ENCODE data around the gene PEX16.
"Not testable (repeated sequence)": the region's sequence is repeated elsewhere in the genome, so short reads cannot be mapped to it uniquely, and the experiment has no call there.

The PEX16 gene

DNA sequence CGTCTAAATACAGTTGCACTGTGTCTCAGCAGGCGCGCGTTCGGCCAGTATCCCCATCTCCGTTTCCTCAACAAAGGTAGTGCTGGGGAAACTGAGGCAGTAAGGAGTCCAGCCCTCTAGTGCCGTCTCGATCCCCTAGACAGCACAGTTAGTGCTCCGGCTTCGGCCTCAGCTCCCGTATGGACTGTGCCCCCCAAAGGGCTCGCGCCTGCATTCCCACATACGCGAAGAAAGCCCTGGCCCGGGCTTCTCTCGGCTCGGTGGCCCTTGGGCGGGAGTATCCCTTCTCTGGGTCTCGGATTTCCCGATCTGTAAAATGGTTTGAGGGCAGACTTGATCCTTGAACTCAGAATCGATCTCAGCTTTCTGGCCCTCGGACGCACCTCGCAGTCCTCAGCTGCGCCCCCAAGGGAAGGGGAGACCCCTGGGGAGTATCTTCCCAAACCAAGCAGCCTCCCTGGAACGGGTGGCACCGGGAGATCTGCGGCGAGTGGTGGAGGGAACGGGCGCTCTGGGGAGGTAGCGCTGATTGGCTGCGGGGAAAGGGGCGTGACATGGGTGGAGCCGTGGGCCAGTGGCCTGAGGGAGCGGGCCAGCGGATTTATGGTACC, 759 bp upstream of the PEX16 start:
- no peak for DNase-seq (ENCODE audit: low read depth, low spot score)

GRCh38 chr11:45917286-45917622, 423 bp downstream of the PEX16 start:
- no peak for DNase-seq (ENCODE audit: low read depth, low spot score)

GRCh38 chr11:45915446-45915845, 2.2 kb downstream of the PEX16 start:
- no peak for DNase-seq (ENCODE audit: low read depth, low spot score)

DNA sequence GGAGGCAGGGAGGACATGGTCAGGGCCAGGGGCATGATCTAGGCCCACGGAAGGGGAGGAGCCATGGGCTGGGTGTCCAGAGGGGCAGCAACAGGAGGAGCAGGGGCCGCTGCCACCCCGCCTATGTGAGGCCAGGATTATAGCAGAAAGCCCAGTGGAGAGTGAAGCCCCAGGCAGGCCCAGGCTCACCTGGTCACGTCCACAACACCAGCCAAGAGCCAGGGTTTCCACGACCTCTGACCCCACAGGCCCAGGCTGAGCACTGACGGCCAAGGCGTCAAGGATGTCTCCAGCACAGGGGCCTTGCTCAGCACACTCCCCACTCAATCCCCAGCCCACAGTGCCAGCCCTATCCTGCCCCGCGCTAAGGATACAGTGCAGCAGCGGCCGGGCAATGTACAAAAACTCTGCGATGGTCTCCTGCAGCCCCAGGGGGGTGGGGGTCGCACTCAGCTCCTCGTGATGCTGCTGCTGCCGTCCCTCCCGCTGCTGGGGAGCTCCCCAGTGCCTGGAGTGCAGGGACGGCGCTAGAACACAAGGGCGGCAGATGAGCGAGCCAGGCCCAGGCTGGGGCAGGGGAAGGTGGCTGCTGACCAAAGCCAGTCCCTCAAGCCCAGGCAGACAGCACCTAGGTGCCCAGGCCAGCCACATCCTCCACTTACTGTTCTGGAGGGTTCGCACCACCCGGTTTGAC, 3.6 kb downstream of the PEX16 start:
- no peak for DNase-seq (ENCODE audit: low read depth, low spot score)

DNA sequence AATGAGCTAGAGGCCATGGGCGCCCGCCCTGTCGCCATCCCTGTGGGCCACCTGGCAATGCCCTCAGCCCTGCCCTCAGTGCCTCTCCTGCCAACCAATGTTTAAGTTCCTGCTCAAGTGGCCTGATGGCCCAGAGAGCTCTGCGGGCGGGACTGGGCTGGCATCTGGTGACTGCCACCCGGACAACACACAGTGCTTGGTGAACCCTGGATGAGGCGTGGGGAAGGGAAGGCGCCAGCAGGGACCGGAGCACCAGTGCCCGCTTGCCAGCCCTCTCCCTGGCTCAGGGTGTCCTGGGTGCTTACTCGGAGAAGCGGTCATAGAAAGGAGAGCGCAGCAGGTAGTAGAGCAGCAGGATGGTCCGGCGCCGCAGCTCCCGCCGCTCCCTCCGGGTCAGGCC, 4.2 kb downstream of the PEX16 start:
- DNase-seq (ENCODE audit: low read depth, low spot score) = no peak

DNA sequence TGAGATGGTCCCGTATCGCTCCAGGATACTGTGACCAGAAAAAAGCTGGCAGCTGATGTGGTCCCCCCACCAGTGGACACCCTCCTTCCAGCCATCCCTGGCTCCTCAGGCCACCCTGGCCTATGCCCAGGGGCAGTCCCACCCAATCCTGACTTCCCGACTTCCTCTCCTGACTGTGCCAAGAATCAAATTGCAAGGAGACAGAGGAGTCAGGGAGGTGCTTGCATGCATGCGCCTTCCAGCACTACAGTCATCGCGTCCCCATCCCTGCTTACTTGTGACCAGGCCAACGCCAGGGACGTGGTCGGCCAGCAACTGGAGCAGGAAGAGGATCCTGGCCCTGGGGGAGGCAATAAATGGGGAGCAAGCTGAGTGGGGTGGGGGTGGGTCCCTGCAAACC, 7.1 kb downstream of the PEX16 start:
- no peak for DNase-seq (ENCODE audit: low read depth, low spot score)

GRCh38 chr11:45909594-45910475, 7.8 kb downstream of the PEX16 start:
- no peak for DNase-seq (ENCODE audit: low read depth, low spot score)

- no peak for DNase-seq (ENCODE audit: low read depth, low spot score)
Measured at GRCh38 chr11:45907911-45908370, 9.7 kb downstream of the PEX16 start.

DNA sequence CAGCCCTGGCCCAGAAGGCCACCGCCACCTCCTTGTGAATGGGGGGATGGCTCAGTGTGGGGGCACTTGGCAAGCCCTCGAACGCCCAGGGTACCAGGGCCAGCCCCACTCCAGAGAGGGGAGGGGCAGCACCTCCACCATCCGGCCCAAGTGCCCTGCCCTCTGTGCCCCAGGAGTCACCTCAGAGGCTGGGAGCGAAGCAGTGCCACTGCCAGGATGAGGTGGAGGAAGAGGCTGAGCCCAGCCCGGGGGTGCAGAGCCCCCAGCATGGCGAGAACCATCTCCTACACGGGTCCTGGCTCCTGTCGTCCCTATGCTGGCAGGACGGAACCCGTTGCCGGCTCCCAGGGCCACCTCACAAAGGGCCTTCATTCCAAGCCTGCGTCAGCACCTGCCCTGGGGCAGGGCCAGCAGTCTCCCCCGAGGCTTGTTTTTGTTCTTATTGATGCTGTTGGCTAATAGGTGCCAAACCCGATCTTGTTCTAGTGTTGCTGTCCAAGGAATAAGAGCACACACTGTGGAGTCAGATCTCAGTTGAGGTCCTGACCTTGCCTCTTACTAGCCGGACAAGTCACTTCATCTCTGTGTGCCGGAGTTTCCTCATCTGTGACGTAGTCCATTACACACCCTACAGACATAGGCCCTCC, 10.6 kb downstream of the PEX16 start, which contains the start of gene FREY1:
TSS of gene FREY1 (minus strand) at position 307 of the 647 bp plus-strand sequence. CDS start at position 281, 26 bp downstream.
- DNase-seq (ENCODE audit: low read depth, low spot score) = no peak

GRCh38 chr11:45906096-45906682, 11.5 kb downstream of the PEX16 start:
- no peak for DNase-seq (ENCODE audit: low read depth, low spot score)

- not testable (repeated sequence) for DNase-seq (ENCODE audit: low read depth, low spot score)
Measured at GRCh38 chr11:45905576-45905975, 12.1 kb downstream of the PEX16 start.

DNA sequence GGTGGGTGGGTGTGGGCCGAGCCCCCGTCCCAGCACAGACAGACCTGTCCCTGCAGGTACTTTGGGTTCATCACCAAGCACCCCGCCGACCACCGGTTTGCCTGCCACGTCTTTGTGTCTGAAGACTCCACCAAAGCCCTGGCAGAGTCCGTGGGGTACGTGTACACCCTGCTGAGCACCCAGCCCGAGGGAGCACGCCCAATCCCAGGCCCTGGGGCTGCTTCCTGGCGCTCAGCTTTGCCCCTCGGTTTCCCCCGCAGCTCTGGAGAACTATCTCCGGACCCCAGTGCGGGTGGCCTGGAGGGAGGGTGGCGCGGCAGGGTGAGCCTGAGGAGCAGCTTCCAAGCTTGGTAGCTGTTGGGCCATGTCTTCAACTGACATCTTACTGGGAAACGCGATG, 12.6 kb downstream of the PEX16 start:
- no peak for DNase-seq (ENCODE audit: low read depth, low spot score)

DNA sequence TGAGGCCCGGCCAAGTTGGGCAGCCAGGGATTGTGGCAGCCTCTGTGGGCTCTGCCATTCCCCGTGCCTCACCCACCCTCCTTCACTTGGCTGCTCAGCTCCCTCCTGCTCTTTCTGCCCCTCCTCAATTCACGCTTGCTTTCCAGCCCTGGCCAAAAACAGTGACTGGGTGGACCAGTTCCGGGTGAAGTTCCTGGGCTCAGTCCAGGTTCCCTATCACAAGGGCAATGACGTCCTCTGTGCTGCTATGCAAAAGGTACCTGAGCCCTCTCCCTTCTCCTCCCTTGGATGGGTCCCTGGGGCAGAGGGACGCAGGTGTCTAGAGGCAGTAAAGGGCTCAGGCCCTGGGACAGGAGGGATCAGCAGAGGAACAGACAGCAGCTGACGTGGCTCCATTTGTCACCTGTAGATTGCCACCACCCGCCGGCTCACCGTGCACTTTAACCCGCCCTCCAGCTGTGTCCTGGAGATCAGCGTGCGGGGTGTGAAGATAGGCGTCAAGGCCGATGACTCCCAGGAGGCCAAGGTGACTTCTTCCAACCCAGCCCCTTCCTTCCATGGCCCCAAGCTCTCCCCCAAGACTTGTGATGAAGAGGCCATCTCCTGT, 13.3 kb downstream of the PEX16 start:
- no peak for DNase-seq (ENCODE audit: low read depth, low spot score)

GRCh38 chr11:45902452-45903380, 15.0 kb downstream of the PEX16 start:
- no peak for DNase-seq (ENCODE audit: low read depth, low spot score)

DNA sequence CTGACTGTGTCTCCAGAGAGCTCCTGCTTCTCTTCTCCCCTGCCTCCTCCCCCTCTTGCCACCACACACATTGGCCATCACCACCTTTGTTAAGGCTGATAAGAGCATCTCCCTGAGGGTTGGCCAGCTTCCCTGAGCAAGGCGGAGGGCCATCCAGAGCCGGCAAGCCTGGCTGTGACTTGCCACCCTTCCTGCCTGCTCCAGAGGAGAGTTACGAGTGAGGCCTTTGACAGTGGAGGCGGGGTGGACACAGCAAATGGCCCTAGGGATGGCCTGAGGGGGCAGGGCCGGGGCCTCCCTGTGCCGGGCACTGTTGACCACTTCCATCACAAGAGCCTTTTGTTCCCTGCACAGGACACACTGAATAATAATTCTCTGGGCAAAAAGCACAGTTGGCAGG, 16.1 kb downstream of the PEX16 start:
- DNase-seq (ENCODE audit: low read depth, low spot score) = no peak

GRCh38 chr11:45900916-45901617, 16.6 kb downstream of the PEX16 start:
- DNase-seq (ENCODE audit: low read depth, low spot score) = no peak

DNA sequence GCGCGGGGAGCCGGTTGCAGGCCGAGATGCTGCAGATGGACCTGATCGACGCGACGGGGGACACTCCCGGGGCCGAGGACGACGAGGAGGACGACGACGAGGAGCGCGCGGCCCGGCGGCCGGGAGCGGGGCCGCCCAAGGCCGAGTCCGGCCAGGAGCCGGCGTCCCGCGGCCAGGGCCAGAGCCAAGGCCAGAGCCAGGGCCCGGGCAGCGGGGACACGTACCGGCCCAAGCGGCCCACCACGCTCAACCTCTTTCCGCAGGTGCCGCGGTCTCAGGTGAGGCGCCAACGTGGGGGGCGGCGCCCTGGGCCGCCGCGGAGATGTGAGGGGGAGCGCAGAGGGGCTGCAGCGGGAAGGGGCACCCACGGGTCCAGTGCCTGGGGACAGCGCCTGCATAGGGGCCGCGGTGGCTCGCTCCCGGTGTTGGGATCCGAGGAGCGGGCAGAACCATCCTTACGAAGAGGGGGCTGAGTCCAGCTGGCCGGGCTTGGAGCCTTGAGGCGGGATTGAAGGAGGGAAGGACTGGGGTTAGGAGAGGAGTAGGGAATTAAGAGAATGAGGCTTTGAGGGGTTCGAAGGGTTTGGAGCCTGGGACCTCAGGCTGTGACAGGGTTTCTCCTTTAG, 17.4 kb downstream of the PEX16 start:
- DNase-seq (ENCODE audit: low read depth, low spot score) = not testable (repeated sequence)

DNA sequence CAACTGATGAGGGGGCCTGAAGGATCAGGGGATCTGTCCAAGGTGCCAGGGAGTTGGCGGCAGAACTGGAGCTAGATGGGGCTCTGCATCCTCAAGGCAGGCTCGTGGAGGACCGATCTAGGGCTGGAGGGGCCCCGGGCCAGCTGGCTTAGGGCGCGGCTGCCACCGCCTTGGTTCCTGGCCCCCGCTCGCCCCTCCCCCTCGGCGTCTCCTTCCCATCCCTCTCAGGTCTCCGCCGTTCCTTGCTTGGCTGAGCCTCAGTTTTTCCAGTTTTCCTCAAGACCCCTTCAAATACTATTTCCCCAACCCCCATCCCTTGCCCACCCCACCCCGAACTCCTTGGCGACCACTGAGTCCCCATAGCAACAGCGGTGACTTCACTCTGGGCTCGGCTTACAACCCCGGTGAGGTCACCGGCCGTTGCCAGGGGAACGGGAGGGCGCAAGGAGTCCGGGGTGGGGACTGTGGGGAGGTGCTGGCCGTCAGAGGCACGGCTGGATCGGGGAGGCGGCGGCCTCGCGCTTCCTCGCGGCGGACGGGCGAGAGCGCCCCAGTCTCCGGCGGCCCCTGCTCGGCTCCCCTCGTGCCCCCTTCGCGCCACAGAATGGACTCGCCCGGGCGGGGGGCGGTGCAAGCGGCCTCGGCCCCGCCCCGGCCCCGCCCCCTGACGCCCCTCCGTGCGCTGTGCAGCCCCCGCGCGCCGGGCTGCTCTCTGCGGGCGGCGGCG, 18.1 kb downstream of the PEX16 start:
- DNase-seq (ENCODE audit: low read depth, low spot score) = peak; percentile 42
